Activated CD4-positive, CD25-positive, alpha-beta regulatory T cell treated with anti-CD3 and anti-CD28 coated beads, Interleukin-2, amount 50 U/mL, for 16 hours (primary cell): ENCODE measurements around the gene PDCD1.

ENCODE experiments used
- DNase-seq: peaks from one replicate; pipeline ENCODE4 v3.0.0-alpha.2; 2020; ENCODE audit warnings: low read depth, low spot score

Gene PDCD1

GRCh38 chr2:241852981-241853631 lies 5.6 kb downstream of the PDCD1 start:
- no peak for DNase-seq

GRCh38 chr2:241852116-241852980 lies 6.3 kb downstream of the PDCD1 start:
- DNase-seq: no peak

GRCh38 chr2:241851325-241852115 lies 7.2 kb downstream of the PDCD1 start:
- DNase-seq: no peak

GRCh38 chr2:241850544-241851324 lies 8.0 kb downstream of the PDCD1 start:
- DNase-seq: no peak

GRCh38 chr2:241849616-241850543 lies 8.8 kb downstream of the PDCD1 start:
- no peak for DNase-seq

- DNase-seq: no peak
Observed at GRCh38 chr2:241848761-241849615, 9.7 kb downstream of the PDCD1 start.

GRCh38 chr2:241846406-241846805 lies 12.3 kb downstream of the PDCD1 start:
- DNase-seq: no peak

GRCh38 chr2:241844831-241845578 lies 13.7 kb downstream of the PDCD1 start:
- no peak for DNase-seq

- peak; percentile 43 for DNase-seq
Observed at GRCh38 chr2:241844066-241844728, 14.5 kb downstream of the PDCD1 start.

GRCh38 chr2:241843321-241844065 lies 15.2 kb downstream of the PDCD1 start:
- DNase-seq: no peak

- DNase-seq: no peak
Observed at GRCh38 chr2:241842620-241843211, 16.0 kb downstream of the PDCD1 start.

- no peak for DNase-seq
Observed at GRCh38 chr2:241842067-241842415, 16.7 kb downstream of the PDCD1 start.

- DNase-seq: no peak
Observed at GRCh38 chr2:241841181-241842066, 17.3 kb downstream of the PDCD1 start.

- no peak for DNase-seq
Observed at GRCh38 chr2:241837197-241837965, 21.3 kb downstream of the PDCD1 start.

GRCh38 chr2:241836292-241836691 lies 22.4 kb downstream of the PDCD1 start:
- DNase-seq: no peak
